Gastrocnemius medialis (tissue), 4 donors: ENCODE data around the gene HCN1. TPM values are rescaled to one million over a fixed set of nuclear protein-coding genes. Genes with fewer than 3 reads are reported as not detected.
"Not testable (repeated sequence)": the region's sequence is repeated elsewhere in the genome, so short reads cannot be mapped to it uniquely, and the experiment has no call there.

ENCODE experiments used
- ATAC-seq, 2 donors: fragments of 150-250 bp; one replicate each; pipeline ENCODE4 v1.9.1; 2016
- DNase-seq, 2 donors: peaks; one replicate each; pipeline ENCODE4 v3.0.0-alpha.2; 2019
- H3K27ac ChIP-seq, 4 donors: fragments of 200-600 bp; sonication (generic); 1 replicate in 1 of 4; 2 replicates in 3 of 4; pipeline ENCODE4 v1.5.1; 2016 to 2018; ENCODE audit warnings: mild to moderate bottlenecking in 2 of 4, moderate library complexity in 1 of 4
- H3K27me3 ChIP-seq, 3 donors: fragments of 200-600 bp; sonication (generic) in 2 of 3; 1 replicate in 1 of 3; 2 replicates in 2 of 3; pipeline versions ENCODE4 v1.5.1 to v1.6.0; 2016 to 2019; ENCODE audit warnings: mild to moderate bottlenecking in 1 of 3, moderate library complexity in 1 of 3
- H3K36me3 ChIP-seq, 2 donors: fragments of 200-600 bp; sonication (generic) in 1 of 2; one replicate each; pipeline ENCODE4 v1.5.1; 2017 to 2018
- H3K4me1 ChIP-seq, 2 donors: fragments of 200-600 bp; sonication (generic) in 1 of 2; one replicate each; pipeline ENCODE4 v1.5.1; 2016 to 2017; ENCODE audit warnings: mild to moderate bottlenecking in 2 of 2
- H3K4me3 ChIP-seq, 4 donors: fragments of 200-600 bp; sonication (generic) in 3 of 4; 1 replicate in 1 of 4; 2 replicates in 3 of 4; pipeline ENCODE4 v1.5.1; 2016 to 2019; ENCODE audit warnings: mild to moderate bottlenecking in 2 of 4
- H3K9me3 ChIP-seq, 3 donors: fragments of 200-600 bp; sonication (generic) in 2 of 3; 1 replicate in 1 of 3; 2 replicates in 2 of 3; pipeline ENCODE4 v1.5.1; 2016 to 2019
- CTCF ChIP-seq, 5 experiments: fragments of 450-650 bp in 3 of 5; fragments of 200-600 bp in 2 of 5; sonication (generic) in 2 of 5; IDR thresholded peaks in 4 of 5; conservative IDR thresholded peaks in 1 of 5; 1 replicate in 4 of 5; 2 replicates in 1 of 5; pipeline ENCODE4 v1.5.1; 2016 to 2019; ENCODE audit warnings: antibody characterized with exemption in 5 of 5, mild to moderate bottlenecking in 3 of 5, moderate library complexity in 3 of 5
- POLR2A ChIP-seq, 2 donors: fragments of 450-650 bp; IDR thresholded peaks; one replicate each; pipeline ENCODE4 v1.6.1; 2017; ENCODE audit warnings: antibody characterized with exemption in 2 of 2, mild to moderate bottlenecking in 2 of 2, moderate library complexity in 2 of 2
- in situ Hi-C, 4 donors: fragments of 200-750 bp; cut with MboI; loops; one replicate each; pipeline versions ENCODE4 v1.15.0 to v1.8.0; 2017; ENCODE audit warnings: low sequenced_read_pairs in 4 of 4
- intact Hi-C: fragments of 100-400 bp; cut with DNase I; formaldehyde crosslinking; loops from one replicate; pipeline ENCODE4 v1.15.1; 2023; ENCODE audit warnings: low total_unique reads
- total RNA-seq, 4 donors: library from RNA; depleted of rRNA; stranded (reverse); fragments of >200 nt; gene quantifications; one replicate each; pipeline versions ENCODE4 v1.1.0 to v1.2.3, GENCODE V29; 2016

Gene HCN1
- total RNA-seq, 4 donors from 2014 or later = 0.02 to 0.47 (median 0.20) TPM

- Histone ChIP-seq H3K4me3 (no peak overlapping the region), H3K27me3 (no peaks in the 10 kb centered on the region), H3K36me3 (no peaks in the 10 kb centered on the region), H3K4me1 (peaks cover 5 to 7% of the 10 kb centered on the region in 2 donors), H3K27ac (peak overlapping the region in 2 of 4 donors; percentile 34 to 57), H3K9me3 (no peaks in the 10 kb centered on the region)
- intact Hi-C loops (loop anchor here (5.0 kb wide), 1 partner anchor 117 kb away; no protein-coding TSS in a partner anchor), in situ Hi-C loops (no loop called here)
- peak; percentile 99 to 100 for ATAC-seq
- DNase-seq = peak; percentile 32 to 53
- no peak for TF ChIP-seq POLR2A (IDR thresholded peaks at IDR 0.05)
- no peak for TF ChIP-seq CTCF (IDR thresholded peaks at IDR 0.05 in 4 of 5, conservative IDR thresholded peaks at IDR 0.05 in 1 of 5)
Measured at GRCh38 chr5:45454114-45454513, 242.1 kb downstream of the HCN1 start.

GRCh38 chr5:45444856-45445255 is 251.3 kb downstream of the HCN1 start:
- H3K27me3 ChIP-seq, H3K4me3 ChIP-seq, H3K36me3 ChIP-seq, H3K9me3 ChIP-seq, H3K4me1 ChIP-seq, DNase-seq, in situ Hi-C loops, ATAC-seq, intact Hi-C loops, H3K27ac ChIP-seq: not testable (repeated sequence)

- Histone ChIP-seq H3K4me1 (peaks cover 0 to 6% of the 10 kb centered on the region in 2 donors), H3K9me3 (no peaks in the 10 kb centered on the region), H3K27ac (peak overlapping the region in 1 of 4 donors; percentile 3), H3K4me3 (no peak overlapping the region), H3K27me3 (no peaks in the 10 kb centered on the region), H3K36me3 (no peaks in the 10 kb centered on the region)
- ATAC-seq (no peak), DNase-seq (no peak)
- in situ Hi-C loops (no loop called here), intact Hi-C loops (no loop called here)
- TF ChIP-seq POLR2A (IDR thresholded peaks at IDR 0.05) = no peak
- no peak for TF ChIP-seq CTCF (IDR thresholded peaks at IDR 0.05 in 4 of 5, conservative IDR thresholded peaks at IDR 0.05 in 1 of 5)
Measured at GRCh38 chr5:45440466-45440865, 255.7 kb downstream of the HCN1 start.

- DNase-seq = peak in 1 of 2 donors; percentile 33
- Histone ChIP-seq H3K27me3 (no peaks in the 10 kb centered on the region), H3K36me3 (no peaks in the 10 kb centered on the region), H3K4me3 (no peak overlapping the region), H3K27ac (peak overlapping the region in 2 of 4 donors; percentile 32), H3K4me1 (peaks cover 0 to 6% of the 10 kb centered on the region in 2 donors), H3K9me3 (no peaks in the 10 kb centered on the region)
- ATAC-seq = peak in 1 of 2 donors; percentile 91
- TF ChIP-seq POLR2A (IDR thresholded peaks at IDR 0.05) = no peak
- no peak for TF ChIP-seq CTCF (IDR thresholded peaks at IDR 0.05 in 4 of 5, conservative IDR thresholded peaks at IDR 0.05 in 1 of 5)
- intact Hi-C loops (no loop called here), in situ Hi-C loops (no loop called here)
Measured at GRCh38 chr5:45437752-45438151, 258.4 kb downstream of the HCN1 start.

GRCh38 chr5:45417285-45417998 is 278.7 kb downstream of the HCN1 start:
- in situ Hi-C loops = no loop called here
- no peak overlapping the region for H3K4me3 ChIP-seq
- no peaks in the 10 kb centered on the region for H3K9me3 ChIP-seq
- peak overlapping the region; percentile 34 to 52 (median 42) for H3K27ac ChIP-seq
- peak in 1 of 2 donors; percentile 84 for ATAC-seq
- no peak for DNase-seq
- H3K36me3 ChIP-seq = no peaks in the 10 kb centered on the region
- no peaks in the 10 kb centered on the region for H3K27me3 ChIP-seq
- H3K4me1 ChIP-seq = peaks cover 14 to 20% of the 10 kb centered on the region in 2 donors
- intact Hi-C loops = no loop called here
- TF ChIP-seq CTCF (IDR thresholded peaks at IDR 0.05 in 4 of 5, conservative IDR thresholded peaks at IDR 0.05 in 1 of 5) (no peak), POLR2A (IDR thresholded peaks at IDR 0.05) (no peak)
